GM19035 (cell line): ENCODE measurements around the gene GALNT5.
"Not testable (repeated sequence)": the region's sequence is repeated elsewhere in the genome, so short reads cannot be mapped to it uniquely, and the experiment has no call there.

Experiments used
- ATAC-seq: cut with Tn5 transposase; IDR thresholded peaks from one replicate; pipeline ENCODE4 v1.9.1; 2021; ENCODE audit not compliant: unreplicated experiment

GALNT5 gene

DNA sequence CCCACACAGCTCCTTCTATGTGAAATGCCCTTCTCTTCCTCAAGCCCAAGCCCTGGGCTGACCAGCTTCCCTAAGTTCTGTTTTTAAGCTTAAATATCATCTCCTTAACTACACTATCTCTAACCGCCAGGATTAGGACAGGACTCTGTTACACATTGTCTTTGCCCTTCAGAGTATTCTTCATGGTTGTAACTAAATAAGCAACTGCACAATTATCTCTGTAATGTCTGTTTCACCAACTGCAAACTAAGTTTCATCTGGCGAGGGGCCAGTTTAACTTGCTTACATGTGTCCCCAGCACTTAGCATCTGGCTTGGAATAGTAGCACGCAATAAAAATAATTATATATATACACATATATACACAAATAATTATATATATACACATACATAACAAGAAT, 69.2 kb downstream of the GALNT5 start:
- ATAC-seq: no peak

DNA sequence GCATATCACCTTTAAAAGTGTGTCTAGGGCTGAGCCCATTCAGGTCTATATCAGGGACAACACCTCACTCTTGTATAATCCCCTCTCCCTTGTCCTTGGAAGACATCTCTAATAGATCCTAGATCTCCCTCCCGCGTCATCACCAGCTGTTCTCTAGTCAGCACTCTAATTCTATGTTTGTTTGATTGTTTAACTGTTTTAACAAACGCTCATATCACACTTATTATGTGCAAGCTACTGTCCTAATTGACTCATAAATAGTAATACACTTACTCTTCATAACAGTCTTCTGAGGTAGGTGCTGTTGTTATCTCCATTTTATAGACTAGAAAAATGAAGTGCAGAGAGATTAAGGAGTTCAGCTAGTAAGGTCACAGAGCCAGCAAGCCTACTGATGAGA, 69.7 kb downstream of the GALNT5 start:
- peak; percentile 31 for ATAC-seq

DNA sequence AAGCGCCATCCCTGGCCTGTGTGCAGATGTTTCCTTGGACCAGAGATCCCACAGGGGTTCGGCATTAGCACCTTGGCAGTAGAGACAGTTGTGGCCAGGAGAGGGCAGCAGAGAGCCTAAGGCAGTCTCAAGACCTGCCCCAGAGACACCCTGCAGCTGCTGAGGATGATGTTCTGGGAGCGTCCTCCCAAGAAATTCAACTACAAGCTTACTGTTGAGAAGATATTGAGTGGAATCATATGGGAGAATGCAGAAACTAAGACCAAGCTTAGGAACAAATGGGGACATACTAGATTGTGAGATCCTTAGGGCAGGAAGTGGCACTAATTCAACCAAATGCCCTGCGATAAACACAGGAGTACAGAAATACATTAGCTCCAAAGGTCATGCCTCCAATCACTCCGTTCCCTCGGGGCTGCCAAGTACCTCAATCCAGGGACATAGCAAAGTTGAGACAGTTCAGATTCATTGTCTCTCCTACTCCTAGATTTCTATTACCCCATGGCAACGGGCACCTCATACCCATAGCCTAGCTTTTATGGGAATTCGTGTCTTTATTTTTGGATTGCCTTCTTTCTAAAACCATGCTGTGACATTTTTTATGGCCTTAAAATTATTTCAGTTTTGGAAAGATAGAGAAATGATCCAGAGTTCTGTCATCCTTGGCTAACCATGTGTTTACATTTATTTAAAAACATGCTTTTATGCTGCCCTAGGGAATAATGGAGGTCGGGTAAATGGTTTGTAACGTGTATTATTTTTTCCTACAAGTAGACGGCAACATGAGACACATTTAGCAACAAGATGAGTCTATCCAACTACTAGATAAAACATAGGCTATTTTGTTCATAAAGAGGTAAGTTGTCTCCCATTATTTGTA, 70.4 kb downstream of the GALNT5 start:
- peak; percentile 98 for ATAC-seq

DNA sequence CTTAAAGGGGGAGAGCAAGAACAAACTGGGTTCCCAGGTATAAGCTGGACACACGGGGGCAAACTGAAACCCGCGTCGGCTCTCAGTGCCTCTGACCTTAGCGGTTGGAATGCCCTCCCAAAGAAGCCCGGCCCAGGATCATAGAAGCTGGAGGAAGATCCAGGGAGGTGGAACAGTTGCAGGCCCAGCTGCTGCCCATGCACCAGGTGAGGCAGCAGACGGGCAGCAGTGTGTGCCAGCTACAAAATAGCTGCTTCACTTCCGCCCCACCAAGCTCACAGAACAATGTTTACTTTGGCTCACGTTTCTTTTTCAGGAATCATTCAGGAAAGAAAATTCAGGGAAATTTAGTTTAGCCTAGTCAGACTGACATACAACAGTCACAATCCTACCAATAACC, 72.0 kb downstream of the GALNT5 start:
- no peak for ATAC-seq

DNA sequence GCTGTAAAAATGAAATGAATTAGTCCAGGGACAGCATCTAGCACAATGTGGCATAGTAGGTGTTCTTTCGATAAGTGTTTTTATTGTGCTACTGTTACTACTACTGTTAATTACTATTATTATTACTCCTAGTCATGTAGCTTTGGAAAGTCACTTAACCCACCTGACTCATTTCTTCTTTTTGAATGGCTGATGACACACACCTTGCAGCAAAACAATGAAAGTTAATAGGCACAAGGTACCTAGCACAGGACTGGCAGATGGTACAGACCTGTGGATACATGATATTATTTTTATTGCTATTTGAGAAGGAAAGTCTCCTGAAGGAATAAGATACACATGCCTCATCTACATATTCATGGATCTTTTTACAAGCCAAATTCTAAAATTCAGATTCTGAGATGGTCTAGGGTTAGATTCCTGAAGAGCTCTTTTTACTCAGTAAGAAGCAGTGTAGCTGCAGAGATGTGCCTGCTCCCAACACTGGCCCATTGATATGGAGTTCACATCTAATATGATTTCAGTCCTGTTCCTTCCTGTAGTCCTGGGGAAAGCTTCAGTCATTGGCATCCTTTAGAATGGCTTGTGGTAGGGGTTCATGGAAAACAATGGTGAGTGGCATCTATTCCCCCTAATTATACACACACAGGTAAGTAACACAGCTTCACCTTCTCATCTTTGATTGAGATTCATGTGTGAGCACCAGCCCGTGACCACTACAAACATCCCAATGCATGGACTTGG, 76.0 kb downstream of the GALNT5 start:
- no peak for ATAC-seq

DNA sequence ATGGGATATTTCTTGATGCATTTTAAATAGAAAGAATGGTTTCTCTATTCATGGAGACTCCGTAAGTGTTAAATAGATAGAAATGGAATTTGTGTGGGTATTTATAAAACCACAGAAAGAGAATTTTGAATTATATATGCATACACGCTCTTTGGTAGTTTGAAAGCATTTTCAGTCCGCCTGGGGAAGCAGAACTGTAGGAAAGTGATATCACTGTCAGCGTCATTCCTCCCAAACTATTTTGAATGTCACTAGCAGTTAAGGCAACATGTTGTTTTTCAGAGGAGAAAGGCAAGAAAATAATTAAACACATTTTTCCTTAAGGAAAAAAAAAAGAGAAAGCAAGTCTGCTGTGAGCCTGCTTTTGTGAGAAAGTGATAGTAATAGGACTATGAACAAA, 76.8 kb downstream of the GALNT5 start:
- no peak for ATAC-seq

DNA sequence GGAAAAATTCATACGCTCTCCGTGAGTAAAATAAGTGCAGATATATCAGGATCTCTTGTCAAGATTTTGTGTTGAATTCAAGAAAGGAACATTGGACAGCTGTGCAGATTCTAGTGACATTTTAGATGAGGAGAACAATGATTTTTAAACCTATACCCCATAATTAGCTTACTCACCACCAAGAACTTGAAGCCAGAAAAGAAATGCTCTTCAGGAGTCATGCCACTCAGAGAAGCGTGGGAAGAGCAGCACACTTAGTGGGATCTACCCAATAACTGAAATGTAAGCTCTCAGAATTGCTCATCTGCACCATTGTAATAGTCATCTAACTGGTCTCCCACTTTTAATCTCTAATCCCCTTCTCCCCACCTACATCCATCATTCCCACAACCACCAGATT, 77.3 kb downstream of the GALNT5 start:
- no peak for ATAC-seq

DNA sequence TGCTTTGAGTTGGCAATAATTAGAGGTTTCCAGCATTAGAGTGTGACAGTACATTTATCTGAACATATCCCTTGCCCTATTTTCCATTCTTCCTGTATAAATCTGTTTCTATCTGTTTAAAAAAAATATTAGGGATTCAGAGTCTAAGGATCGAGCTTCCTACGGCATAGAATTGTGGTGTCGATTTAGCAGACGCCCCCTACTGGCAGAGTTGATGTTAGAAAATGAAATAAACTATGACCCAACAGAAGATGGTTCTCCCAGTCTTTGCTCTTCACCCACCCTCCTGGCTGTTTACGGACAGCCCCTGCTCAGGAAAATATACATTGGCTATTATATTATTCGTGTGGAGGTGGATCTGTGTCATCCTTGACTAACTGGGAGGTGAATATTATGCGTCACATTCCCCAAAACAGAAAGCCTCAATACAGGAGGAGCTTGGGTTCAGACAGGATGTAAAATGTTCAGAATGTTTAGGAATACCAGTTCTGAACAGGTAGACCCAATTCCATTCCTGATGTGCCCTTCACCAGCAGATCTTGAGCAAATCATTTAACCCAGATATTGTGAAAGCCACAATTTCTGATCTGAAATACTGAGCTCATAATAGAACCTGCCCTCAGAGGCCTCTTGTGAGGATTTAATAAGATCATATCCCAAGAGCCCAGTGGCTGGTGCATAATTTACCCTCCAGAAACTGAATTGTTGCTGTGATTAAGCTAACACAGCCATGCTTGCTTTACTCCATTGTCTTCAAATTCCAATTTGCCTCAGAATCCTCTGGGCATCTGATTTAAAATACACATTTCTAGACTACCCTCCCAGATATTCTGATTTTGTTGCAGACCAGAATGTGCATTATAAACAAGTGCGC, 78.9 kb downstream of the GALNT5 start:
- ATAC-seq: peak; percentile 67

DNA sequence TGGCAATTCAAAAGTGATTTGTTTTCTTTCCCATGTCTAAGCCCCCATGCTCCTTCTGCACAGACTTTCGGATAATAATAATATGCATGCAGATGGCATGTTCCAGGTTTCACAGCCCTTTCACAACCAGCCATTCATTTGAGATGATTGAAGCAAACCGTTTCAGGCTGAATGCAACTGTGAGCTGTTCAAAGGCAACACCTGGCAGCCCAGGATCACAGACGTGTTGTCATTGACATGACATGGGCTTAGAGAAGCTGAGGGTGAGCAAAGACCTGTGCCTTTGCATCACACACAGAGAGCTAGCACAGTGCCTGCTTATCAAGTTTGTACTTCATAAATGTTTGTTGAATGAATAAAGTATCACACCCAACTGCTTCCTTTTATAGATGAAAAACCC, 80.5 kb downstream of the GALNT5 start:
- ATAC-seq: no peak

DNA sequence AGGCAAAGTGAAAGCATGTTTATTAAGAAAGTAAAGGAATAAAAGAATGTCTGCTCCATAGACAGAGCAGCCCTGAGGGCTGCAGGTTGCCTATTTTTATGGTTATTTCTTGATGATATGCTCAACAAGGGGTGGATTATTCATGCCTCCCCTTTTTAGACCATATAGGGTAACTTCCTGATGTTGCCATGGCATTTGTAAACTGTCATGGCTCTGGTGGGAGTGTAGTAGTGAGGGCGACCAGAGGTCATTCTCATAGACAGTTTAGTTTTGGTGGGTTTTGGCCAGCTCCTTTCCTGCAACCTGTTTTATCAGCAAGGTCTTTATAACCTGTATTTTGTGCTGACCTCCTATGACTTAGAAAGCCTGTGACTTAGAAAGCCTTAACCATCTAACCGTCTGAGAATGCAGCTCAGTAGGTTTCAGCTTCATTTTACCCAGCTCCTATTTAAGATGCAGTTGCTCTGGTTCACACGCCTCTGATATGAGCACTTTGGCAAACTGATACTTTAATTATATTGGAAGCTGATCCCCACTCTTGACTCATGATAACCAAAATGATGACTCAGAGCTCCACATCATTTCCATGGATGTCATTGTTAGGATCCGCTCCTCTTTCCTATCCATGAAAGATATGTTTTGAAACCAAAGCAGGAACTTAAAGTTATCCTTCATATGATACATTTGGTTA, 82.6 kb downstream of the GALNT5 start:
- ATAC-seq: no peak

DNA sequence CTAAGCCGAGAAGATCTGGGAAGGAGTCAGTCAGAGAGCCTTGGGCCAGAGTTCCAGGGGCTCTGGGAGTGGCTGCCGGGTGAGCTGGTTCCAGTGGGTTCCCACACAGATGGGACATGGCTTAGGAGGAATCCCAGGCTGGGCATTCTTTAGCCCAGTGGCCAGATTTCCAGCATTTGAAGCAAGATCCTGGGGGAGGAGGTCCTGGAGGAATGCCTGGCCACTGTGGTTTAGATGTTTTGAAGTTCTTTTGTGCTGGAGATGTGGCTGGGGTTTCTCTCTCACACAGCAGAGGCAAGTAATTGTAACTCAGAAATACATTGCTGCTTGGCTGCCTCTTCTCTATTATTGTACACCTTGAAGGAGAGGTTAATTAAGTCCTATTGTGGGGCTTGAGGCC, 83.9 kb downstream of the GALNT5 start:
- not testable (repeated sequence) for ATAC-seq

DNA sequence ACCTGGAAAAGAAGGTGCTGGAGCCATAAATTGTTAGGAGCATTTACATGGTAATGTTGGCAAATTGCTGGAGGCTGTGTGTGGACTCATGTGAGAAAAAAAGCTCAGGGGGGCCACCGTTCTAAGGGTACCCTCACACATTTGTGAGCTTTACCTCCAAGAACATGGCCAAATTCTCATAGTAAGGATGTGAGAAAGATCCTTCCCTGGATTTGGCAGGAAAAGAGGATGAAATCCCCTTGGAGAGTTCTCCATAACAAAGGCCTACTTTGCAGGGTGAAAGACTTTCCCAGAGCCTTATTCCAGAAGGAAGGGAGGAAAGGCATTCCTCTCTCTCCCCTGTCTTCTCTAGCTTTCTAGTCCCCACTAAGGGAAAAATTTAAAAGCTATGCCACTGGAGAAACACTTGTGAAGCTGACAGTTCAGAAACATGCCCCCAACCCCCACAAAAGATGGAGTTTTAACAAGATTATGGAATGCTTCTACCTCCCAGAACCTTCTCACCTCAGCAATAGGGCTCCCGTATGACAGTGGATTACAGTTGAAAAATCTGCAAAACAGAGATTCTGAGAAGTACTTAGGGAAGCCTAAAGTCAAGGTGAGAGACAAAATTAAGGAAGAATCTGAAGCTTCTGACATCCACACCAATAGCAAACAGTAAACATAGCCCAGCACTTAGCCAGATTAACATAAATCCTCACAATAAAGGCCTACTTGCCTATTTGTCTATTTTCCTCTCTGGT, 88.3 kb downstream of the GALNT5 start:
- no peak for ATAC-seq

DNA sequence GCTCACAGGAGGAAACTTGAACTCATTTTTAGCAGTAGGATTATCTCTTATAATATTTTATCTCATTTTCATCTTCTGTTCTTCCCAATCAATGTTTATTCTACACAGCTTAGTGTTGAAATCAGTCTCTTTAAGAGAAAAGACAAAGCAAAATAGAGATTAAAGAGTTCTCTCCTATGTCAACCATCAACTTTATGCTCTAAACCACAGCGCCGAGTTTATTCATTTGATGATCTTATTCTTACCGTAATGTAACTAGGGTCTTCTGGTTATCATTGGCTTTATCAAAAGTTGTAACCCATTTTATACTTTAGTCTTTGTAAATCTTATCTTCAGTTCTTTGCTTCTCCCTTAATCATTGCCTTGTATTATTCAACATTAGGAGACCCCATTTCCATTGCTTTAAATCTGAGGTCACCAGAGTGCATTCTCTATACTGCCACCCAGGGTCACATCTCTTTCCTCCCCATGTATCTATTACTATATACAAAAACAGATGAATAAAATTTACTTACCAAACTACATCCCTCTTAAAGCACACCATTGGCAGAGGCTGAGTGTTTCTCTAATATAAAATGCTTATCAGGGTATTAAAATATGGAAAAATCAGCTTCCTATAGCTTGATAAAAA, 90.9 kb downstream of the GALNT5 start:
- ATAC-seq: no peak

DNA sequence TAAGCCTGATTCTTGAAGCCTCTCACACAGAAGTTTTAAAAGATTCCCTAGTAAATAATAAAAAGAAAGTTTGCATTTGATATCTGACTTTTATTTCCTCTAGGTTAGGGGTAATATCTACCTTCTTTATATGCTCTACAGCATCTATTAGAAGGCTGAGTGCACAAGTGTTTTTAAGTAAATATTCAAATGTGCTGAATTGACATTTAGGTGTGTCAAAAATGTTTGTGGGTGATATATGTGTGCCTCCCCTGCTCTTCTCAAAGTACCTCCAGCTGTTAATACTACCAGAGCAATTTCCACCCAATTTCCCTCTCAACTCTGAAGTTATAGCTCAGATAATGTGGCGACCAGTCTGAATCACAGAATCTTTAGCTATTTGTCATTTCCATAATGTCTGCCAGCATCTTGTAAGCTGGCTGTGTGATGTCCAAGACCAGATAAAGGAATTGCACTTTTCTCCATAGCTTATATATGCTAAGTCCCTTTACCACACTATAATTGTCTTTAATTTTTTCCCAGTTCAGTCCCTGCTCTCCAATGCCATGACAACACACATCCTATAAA, 92.5 kb downstream of the GALNT5 start:
- no peak for ATAC-seq

DNA sequence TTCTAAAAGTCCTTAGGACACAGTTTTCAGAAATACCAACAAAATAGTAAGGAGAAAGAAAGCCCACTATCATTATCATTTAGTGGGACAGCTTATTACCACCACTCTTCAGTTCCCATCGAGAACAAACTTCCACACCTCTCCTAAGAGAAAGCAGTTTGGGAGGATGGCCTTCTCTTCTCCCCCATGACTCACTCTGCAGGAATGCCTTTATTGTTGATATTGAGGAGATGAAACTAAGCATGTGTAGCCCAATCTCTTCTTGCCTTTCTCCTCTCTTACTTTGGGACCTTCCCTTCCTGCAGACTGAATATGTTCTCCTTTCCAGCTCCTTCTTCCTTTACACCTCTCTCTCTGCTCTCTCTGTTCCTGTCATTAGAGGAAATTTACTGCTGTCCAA, 98.1 kb downstream of the GALNT5 start:
- no peak for ATAC-seq

DNA sequence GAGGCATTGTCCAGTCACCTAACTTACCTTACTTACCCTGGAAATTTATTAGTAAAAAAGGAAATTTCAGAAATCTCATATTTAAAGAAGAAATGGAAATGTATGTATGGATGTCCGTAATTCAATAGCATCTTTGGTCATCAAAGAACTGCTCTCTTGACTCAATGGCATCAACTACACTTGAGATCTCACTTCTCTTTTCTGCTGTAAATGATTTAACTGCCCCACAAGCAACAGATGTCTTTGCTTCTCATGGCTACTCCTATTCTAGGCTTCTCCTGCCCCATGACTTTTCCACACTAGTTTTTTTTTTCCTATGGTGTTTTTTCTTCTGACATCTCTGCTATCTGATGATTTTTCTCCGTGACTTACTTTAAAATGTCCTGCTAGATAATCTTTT, 102.1 kb downstream of the GALNT5 start:
- ATAC-seq: no peak

DNA sequence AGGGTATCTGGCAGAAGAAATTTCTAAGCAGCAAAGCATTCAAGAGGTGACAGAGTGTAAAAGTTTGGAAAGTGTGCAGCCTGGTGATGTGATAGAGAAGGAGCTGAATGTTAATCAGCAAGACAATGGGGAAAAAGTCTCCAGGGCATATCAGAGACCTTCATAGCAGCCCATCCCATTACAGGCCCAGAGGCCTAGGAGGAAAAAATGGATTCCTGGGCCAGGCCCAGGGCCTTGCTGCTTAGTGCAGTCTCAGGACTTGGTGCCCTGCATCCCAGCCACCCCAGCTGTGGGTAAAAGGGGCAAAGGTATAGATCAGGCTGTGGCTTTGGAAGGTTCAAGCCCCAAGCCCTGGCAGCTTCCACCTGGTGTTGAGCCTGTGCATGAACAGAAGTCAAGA, 104.0 kb downstream of the GALNT5 start:
- no peak for ATAC-seq

DNA sequence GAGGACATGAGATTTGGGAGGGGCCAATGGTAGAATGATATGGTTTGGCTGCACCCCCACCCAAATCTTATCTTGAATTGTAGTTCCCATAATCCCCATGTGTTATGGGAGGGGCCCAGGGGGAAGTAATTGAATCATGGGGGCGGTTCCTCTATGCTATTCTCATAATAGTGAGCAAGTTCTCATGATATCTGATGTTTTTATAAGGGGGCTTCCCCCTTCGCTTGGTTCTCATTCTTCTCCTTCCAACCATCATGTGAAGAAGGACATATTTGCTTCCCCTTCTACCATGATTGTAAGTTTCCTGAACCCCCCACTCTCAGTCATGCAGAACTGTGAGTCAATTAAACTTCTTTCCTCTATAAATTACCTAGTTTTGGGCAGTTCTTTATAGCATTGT, 105.1 kb downstream of the GALNT5 start:
- ATAC-seq: no peak

DNA sequence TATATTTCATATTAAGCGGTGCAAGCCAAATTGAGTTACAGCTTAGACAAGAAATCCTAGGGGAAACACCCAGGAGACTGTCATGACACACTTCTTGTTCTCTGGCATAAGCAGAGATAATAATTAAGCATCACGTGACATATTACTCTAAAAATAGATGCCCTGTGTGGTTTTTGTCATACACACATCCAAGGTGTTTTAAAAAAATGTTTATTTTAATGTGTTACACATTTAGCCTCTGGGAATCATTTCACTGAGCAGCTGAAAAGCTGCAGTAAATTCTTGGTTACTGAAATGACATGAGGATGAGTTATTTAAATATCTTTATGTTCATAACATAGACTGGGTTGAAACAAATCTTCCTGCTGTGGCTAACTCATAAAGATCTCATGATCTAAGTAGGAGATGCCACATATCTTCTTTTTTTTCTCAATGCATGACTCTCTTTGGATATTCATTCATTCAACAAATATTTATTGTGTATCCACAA, 106.2 kb downstream of the GALNT5 start:
- peak; percentile 42 for ATAC-seq
